H54 (cell line): ENCODE measurements around the gene ZC3H18.
A peak's percentile ranks its signal among the peaks of the same experiment; 100 is the strongest.
"Not testable (repeated sequence)": the region's sequence is repeated elsewhere in the genome, so short reads cannot be mapped to it uniquely, and the experiment has no call there.

Experiments
- DNase-seq: peaks from one replicate; pipeline ENCODE4 v3.0.0; 2011; ENCODE audit warnings: low spot score, mixed read lengths; ENCODE audit not compliant: insufficient read length
- FAIRE-seq: peaks from 3 replicates; lab custom pipeline; 2011; peaks lifted over from hg19 to GRCh38; lab: Jason Lieb, UNC
- POLR2A ChIP-seq: IDR thresholded peaks from 2 replicates; pipeline ENCODE4 v1.6.1; 2011; ENCODE audit warnings: low read depth, mild to moderate bottlenecking, low read length

Gene ZC3H18

DNA sequence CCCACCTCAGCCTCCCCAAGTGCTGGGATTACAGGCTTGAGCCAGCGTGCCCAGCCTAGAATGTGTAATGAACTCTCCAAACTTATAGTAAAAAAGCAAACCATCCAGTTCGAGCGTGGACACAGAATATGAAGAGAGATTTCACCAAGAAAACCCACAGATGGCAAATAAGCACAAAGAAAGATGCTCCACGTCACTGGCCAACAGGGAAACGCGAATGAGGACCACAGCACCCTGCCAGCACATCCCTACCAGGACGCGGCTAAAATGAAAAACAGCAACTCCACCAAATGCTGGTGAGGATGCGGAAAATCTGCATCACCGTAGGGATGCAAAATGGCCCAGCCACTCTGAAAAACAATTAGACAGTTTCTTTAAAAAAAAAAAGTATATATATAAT, 91.3 kb downstream of the ZC3H18 start:
- FAIRE-seq (no peak), DNase-seq (no peak)

GRCh38 chr16:88662222-88662842, 92.1 kb downstream of the ZC3H18 start:
- no peak for DNase-seq
- TF ChIP-seq POLR2A, result no peak
- no peak for FAIRE-seq

More for the DNA sequence above, 91.3 kb downstream of the ZC3H18 start:
- no peak for TF ChIP-seq POLR2A

- TF ChIP-seq POLR2A, result peak; percentile 98
- DNase-seq (peak; percentile 100), FAIRE-seq (peak; percentile 70)
These were observed 92.8 kb downstream of the ZC3H18 start, which contains the start of gene MVD for GRCh38 chr16:88662843-88663606. Gene MVD, minus strand, starts transcription at chr16:88663091. Its CDS starts 11 bp downstream, at chr16:88663080.

DNA sequence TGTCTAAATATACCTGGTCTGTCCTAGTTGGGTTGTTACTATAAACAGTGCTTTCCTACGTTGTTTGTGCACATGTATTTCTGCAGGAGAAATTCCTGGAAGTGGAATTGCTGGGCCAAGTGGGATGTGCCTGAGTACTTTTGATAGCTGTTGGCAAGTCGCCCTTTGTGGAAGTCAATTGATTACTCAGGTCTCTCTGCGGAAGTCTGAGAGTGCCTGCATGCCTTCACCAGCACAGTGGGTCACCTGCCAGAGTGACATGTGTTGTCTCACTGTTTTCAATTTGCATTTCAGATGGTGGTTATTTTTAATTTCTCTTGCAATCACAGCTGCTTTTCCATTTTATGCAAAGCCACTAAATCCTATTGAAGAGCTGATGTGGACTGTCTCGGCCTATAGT, 94.9 kb downstream of the ZC3H18 start:
- DNase-seq (no peak), FAIRE-seq (no peak)
- no peak for TF ChIP-seq POLR2A

DNA sequence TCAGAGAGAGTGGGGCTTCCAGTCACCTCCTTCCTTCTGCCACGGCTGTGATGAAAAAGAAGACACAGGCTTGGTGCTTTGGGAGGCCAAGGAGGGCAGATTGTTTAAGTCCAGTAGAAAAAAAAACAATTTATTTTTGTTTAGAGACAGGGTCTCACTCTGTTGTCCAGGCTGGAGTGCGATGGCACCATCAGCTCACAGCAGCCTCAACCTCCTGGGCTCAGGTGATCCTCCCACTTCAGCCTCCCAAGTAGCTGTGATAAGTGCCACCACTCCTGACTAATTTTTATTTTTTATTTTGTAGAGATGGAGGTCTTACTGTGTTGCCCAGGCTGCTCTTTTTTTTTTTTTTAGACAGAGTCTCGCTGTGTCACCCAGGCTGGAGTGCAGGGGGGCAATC, 95.4 kb downstream of the ZC3H18 start:
- FAIRE-seq (no peak), DNase-seq (no peak)
- TF ChIP-seq POLR2A, result no peak

DNA sequence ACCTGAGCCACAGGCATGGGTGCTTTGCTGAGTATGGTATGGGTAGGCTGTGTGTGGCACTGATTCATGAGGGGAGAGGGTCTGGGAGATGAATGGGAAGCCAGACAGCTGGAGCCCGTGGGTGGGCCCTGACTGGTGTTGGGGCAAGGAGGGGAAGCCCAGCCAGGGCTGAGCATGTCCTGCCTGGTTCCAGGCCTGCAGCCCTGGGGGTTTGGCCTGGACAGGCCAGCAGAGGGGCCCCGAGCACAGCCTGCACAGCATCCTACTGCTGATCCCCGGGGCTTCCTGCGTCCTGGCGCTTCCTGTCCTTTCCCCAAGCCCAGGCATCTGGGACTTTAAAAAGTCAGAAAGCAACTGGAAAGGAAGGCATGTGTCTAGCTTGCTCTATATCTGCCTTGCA, 97.3 kb downstream of the ZC3H18 start:
- TF ChIP-seq POLR2A, result no peak
- DNase-seq, result no peak
- FAIRE-seq, result no peak

DNA sequence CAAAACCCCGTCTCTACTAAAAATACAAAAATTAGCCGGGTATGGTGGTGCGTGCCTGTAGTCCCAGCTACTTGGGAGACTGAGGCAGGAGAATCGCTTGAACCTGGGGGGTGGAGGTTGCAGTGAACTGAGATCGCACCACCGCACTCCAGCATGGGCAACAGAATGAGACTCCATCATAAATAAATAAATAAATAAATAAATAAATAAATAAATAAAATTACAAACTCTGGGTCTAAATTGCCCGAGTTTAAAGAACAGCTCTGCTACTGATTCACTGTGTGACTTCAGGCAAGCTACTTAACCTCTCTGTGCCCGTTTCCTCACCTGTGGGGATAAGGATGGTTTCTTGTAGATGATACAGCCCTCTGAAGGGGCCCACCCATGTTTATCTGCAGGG, 99.3 kb downstream of the ZC3H18 start:
- FAIRE-seq, DNase-seq: not testable (repeated sequence)

DNA sequence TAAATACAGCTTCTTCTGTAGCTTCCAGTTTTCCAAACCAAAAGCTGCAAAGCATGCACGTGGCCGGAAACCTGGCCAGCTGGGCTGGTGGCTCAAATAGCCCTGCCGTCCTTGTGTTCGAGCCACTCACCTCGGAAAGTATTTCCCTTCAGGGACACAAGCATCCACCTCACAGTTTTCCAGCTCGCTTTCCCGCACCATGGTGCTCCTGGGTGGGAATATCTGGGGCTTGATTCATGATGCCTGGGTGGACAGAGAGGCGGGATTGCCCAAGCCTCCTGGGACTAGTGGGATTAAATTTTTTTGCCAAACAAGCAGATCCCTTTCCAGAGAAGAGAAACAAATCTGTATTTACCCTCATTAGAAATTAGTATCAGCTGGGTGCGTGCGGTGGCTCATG, 99.8 kb downstream of the ZC3H18 start:
- DNase-seq, result no peak
- TF ChIP-seq POLR2A, result no peak
- FAIRE-seq, result no peak

- DNase-seq (no peak), FAIRE-seq (no peak)
- TF ChIP-seq POLR2A, result no peak
These were observed 101.6 kb downstream of the ZC3H18 start for GRCh38 chr16:88671806-88672205.

- FAIRE-seq (no peak), DNase-seq (no peak)
- no peak for TF ChIP-seq POLR2A
These were observed 102.6 kb downstream of the ZC3H18 start for GRCh38 chr16:88672776-88673175.

- no peak for TF ChIP-seq POLR2A
- FAIRE-seq (no peak), DNase-seq (no peak)
These were observed 103.6 kb downstream of the ZC3H18 start for GRCh38 chr16:88673716-88674379.

- FAIRE-seq, result no peak
- no peak for DNase-seq
- TF ChIP-seq POLR2A, result no peak
These were observed 106.5 kb downstream of the ZC3H18 start for GRCh38 chr16:88676502-88677242.

DNA sequence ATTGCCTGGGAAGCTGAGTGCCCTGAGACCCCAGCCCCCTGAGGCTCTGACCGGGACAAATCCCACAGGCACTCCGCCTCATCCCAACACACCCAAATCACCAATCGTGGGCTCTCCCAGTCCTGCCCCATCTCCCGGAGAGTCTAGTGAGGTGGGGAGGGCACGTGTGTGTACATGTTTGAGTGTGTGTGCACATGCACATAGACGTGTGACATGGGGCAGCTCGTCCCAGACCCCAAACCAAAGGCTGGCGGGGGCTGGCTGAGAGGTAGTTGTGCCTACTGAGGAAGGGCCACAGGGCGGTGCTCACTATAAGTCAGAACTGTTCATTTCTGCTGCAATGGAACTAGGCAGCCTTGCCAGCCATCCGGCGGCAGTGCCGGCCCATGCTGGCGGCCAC, 107.5 kb downstream of the ZC3H18 start:
- DNase-seq, result no peak
- TF ChIP-seq POLR2A, result no peak
- no peak for FAIRE-seq

DNA sequence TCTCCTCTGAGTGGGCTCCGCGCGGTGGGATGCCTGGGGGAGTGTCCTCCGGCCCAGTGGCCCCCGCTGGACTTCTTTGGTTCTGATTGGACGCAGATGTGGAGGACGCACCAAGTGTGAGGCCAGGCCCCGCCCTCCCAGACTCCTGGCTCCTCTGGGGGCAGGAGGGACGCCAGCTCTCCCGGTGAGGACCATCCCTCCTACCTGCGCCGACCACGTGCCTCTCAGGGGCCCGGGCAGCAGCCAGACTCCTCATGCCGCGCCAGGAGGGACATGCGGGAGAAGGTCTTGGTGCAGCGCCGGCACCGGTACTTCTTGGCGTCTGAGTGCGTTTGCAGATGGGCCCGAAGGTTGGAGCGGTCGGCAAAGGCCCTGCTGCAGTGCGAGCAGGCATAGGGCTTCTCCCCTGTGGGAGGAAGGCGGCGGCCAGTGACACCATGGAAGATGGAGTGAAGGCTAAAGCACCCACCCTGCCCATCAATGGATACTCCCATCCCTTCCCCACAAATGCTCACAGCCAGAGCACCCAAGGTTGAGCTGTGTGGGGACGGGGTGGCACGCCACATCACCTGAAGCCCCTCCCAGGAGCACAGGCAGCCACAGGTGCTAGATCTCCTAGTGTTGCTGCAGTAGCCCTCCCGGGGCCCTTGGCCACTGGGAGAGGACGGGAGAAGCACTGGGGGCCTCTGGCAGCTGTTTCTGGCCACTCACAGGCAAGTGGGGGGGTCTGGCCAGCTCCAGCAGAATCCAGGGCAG, 108.2 kb downstream of the ZC3H18 start:
- no peak for TF ChIP-seq POLR2A
- DNase-seq (no peak), FAIRE-seq (no peak)
